NCI-H1048 (cell line): Measurements from ENCODE around the gene OCIAD1.
"Not testable (repeated sequence)": the region's sequence is repeated elsewhere in the genome, so short reads cannot be mapped to it uniquely, and the experiment has no call there.

Source experiments
- DNase-seq: peaks from one replicate; lab custom pipeline; 2025; lab: John Stamatoyannopoulos, UW

The OCIAD1 gene, protein sequence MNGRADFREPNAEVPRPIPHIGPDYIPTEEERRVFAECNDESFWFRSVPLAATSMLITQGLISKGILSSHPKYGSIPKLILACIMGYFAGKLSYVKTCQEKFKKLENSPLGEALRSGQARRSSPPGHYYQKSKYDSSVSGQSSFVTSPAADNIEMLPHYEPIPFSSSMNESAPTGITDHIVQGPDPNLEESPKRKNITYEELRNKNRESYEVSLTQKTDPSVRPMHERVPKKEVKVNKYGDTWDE

DNA sequence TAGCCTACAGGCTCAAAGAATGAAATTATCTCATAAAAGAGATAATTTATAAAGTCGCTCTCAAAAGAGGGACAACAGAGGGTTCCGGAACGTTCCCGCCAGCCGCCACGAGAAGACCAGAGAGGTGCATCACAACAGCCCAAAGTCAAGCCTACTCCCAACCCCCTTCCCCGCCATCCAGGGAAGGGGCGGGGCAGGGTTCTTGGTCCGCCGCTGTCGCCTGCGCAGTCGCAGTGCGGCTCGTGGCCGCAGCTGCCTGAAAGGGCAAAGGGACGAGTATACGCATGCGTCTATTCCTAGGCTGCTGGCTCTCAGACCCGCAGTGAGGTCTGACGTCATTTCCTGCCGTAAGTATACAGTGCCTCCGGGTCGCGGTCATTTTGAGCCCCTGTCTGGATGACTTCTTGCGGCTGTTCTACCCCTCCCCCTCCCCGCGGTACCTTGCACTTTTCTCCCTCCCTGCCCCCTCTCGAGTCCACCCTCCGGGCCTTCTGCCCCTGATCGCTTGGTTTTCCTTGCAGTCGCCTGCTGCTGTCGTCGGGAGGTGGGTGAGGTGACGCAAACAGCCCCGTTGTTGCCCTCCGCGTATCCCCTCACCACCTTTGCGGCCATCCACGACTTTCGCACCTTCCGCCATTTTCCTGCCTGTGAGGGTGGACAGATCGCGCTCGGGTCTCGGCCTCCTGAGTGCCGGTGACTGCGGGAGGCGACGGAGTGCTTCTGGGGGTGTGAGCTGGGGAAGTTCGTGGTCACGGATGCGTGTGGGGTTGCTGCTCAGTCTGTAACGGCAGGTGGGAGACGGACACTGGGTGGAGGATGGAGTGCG is at the start of gene OCIAD1:
Gene OCIAD1 (plus strand): TSS at position 383 of the 826 bp plus-strand sequence. CDS start 1,537 bp downstream, outside the sequence.
- DNase-seq: peak; percentile 98

DNA sequence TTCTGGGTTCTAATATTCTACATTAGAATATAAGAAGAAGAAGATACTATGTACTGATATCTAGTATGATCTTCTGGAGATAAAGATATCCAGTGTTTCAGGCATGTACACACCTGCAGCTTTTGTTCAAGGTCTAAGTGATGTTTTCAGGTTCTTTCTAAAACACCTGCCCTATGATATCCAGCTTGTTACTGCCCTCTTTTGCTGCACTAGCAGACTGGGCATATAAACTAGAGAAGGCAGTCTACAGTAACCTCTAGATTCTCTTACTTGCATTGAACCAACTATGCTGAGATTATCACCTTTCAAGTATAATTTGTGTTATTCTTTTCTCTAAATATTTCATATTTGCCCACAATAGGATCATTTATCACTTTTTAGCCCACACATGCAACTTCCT is 48.9 kb upstream of the OCIAD1 start:
- DNase-seq: no peak

DNA sequence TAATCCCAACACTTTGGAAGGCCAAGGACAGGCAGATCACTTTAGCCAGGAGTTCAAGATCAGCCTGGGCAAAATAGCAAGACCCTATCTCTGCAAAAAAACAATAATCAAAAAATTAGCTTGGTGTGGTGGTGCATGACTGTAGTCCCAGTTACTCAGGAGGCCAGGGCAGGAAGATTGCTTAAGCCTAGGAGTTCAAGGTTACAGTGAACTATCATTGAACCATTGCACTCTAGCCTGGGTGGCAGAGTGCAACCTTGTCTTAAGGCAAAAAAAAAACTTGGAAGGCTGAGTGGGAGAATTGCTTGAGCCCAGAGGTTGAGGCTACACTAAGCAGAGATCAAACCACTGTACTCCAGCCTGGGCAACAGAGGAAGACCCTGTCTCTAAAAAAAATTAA is 45.6 kb upstream of the OCIAD1 start:
- no peak for DNase-seq

DNA sequence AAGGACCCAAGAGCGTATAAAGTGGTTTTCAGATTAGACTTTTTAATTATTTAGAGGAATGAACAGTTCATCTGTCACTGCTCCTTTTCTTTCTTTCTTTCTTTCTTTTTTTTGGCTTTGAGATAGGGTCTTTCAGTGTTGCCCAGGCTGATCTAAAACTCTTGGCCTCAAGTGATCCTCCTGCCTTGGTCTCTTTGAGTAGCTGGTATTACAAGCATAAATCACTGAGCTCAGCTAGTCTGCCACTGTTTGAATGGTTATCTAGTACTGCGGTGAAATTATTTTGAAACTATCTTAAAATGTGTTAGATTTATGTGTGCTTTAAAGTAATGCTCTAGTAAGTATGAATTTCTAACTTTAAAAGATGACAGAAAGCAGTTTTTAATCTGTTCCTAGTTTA is 44.3 kb upstream of the OCIAD1 start:
- DNase-seq: no peak

DNA sequence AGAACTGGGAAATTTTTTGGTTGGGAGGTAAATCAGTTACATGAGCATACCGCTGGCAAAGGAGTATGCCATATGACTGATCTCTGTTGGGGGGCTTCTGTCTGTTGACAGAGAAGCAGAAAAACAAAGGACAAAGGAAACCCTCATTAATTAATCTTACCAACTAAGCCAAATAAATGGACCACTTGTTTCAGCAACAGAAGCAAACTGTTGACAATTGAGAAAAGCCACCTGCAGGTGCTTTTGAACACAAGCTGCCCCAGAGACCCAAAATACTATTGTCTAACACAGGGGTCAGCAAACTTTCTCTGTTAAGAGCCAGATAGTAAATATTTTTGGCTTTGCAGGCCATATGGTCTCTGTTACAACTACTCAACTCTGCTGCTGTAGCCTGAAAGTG is 43.8 kb upstream of the OCIAD1 start:
- DNase-seq: no peak

DNA sequence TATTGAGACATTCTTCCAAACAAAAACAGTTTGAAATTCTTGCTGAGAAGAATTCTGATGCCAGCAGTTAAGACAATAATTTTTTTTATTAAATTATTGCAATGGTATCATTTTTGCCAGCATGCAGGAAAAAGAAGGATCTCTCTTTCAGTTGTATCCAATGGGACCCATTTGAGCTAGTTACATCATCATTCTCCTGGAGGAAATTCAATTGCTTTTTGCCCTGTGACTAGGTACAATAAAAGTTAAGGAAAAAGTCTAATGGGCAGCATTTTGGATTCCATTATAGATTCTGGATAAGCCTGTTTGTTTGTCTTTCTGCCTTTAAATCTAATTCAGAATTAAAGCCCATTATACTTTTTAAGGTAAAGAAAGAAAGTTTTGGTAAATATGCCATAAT is 40.3 kb upstream of the OCIAD1 start:
- DNase-seq: no peak

DNA sequence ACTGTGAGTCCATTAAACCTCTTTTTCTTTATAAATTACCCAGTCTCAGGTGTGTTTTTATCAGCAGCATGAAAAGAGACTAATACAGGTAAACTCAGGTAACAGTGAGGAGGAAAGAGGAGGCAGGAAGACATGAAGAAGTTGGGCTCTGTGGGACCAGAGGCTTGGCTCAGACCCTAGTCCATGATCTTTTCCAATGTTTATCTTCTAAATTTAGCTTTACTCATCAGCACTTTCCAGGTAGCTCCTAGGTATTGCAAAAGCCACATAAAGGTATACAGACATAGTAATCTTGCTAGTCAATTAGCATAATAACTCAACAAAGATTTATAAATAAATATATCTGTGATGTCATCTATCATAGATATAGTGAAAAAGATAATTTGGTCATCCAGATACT is 39.6 kb upstream of the OCIAD1 start:
- DNase-seq: no peak

DNA sequence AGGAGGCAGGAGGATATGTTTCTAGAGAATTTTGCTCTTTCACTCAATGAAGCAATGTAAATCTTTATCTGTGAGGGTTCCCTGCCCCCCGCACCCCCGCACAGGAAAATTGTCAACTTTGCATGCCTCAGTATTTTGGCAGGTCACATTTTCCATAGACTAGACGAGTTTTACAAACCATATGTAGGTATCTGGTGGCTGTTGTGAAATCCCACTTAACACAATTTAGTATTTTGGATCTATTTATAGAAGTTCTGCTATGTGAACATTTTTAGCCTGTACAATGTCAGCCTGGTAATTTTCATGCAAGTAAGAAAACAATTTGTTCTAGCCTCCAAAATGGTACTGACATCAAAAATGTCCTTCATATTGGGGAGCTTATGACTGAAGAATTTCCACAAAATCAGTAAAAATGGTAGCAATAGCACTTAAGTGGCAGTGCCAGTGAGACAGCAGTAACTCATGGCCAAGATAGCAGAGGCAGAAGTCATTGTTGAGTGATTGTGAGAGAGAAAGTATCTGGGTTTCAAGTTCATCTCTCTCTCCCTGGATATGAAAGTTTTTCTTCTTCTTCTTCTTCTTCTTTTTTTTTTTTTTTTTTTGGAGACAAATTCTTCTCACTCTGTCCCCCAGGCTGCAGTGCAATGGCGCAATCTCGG is 38.4 kb upstream of the OCIAD1 start:
- DNase-seq: no peak

DNA sequence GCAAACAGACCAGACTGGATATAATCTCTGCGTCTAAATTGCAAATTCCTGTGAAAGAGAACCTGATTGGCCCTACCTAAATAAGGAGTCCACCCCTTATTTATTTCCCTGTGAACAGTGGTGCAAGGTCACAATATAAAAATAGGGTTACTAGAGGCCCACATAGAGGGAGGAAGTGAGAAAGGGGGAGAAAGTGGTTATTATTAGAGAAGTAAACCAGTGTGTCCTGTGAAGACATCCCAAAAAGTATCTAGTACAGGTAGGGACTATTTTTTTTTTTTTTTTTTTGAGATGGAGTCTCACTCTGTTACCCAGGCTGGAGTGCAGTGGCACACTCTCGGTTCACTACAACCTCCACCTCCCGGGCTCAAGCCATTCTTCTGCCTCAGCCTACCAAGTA is 35.8 kb upstream of the OCIAD1 start:
- DNase-seq: no peak

DNA sequence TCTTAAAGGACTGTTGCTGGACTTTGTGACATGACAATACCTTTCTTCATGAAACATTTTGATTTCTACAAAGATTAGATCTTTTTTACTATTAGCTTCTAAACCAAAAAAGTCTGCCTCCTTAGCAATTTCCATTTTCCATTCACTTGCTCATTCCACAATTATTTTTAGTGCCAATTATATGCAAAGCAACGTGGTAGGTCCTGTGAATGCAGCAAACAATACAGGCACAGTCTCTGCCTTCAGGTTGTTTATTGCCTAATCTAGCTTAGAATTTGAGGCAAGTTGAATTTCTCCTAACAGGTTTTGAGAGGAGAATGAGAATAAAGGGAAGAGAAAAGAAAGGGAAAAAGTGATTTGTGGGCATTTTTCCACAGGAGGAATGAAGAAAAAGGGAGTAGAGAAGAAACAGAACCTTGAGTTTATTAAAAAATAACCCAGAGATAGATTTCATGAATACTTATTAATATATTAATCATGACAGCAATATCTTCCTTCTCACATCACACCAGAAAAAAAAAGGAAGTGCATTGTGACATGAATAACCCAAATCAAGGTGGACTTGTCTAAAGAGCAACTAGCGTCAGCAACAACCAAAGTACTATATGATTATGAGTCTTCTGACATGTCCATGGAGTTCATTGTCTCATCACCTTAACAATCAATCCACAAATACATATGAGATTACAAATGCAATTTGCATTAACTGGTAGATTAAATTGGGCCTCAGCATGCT is 34.5 kb upstream of the OCIAD1 start:
- peak; percentile 55 for DNase-seq

DNA sequence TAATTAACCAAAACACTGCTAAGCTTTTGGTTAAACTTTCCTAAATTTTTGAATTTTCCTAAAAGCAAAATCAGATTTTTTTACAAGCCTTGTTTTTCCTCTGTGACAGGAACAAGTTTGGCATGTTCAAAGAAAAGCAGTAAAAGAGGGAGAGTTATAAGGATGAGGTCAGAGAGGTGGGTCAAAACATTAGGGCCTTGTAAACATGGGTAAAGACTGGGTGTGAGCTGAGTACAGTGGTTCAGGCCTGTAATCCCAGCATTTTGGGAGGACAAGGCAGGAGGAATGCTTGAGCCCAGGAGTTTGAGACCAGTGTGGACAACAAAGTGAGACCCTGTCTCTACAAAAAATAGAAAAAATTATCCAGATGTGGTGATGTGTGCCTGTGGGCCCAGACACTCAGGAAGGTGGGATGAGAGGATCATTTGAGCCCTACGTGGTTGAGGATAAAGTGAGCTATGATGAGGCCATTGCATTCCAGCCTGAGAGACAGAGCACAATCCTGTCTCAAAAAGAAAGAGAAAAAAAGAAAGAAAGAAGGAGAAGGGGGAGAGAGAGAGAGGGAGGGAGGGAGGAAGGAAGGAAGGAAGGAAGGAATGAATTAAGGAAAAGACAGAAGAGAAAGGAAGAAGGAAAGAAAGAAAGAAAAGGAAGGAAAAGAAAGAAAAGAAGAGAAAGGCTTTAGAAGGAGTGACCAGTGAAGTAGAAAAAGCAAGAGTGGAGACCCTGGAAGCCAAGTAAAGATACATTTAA is 33.8 kb upstream of the OCIAD1 start:
- no peak for DNase-seq

DNA sequence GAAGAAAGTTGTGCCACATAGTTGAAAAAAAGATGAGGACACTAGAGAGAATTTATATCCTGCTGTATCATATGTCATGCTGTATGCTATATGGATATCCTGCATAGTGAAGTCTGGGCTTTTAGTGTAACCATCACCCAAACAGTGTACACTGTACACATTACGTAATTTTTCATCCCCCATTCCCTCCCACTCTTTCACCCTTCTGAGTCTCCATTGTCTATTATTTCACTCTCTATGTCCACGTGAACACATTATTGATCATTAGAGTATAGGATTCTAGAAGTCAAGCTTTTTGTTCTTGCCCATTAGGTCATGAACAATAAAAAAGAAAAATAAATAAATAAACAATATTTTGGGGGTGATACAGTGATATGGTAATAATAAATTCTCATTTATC is 32.8 kb upstream of the OCIAD1 start:
- no peak for DNase-seq

DNA sequence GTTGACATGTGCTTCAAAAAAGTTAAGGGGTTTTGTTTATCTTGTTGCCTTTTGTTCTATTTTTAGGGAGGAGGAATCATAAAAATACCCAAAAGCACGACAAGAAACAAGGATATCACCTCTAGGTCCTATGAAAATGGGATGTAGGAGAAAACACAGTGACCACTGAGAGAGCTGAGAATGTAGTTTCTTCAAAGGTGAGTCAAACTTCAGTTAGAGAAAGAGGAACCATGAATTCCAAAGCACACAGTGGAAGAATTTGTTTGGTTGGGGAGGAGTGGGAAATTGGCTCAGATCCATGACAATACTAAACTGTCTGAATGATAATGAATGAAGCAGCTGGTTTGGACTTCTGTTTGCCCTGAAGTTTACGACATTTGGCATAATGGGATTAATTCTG is 31.7 kb upstream of the OCIAD1 start:
- no peak for DNase-seq

DNA sequence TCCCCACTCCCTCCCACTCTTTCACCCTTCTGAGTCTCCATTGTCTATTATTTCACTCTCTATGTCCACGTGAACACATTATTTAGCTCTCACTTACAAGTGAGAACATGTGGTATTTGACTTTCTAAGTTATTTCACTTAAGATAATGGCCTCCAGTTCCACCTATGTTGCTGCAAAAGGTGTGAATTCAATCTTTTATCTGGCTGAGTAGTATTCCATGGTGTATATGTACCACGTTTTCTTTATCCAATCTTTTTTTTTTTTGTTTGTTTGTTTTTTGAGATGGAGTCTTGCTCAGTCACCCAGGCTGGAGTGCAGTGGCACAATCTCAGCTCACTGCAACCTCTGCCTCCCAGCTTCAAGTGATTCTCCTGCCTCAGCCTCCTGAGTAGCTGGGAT is 30.7 kb upstream of the OCIAD1 start:
- DNase-seq: not testable (repeated sequence)

DNA sequence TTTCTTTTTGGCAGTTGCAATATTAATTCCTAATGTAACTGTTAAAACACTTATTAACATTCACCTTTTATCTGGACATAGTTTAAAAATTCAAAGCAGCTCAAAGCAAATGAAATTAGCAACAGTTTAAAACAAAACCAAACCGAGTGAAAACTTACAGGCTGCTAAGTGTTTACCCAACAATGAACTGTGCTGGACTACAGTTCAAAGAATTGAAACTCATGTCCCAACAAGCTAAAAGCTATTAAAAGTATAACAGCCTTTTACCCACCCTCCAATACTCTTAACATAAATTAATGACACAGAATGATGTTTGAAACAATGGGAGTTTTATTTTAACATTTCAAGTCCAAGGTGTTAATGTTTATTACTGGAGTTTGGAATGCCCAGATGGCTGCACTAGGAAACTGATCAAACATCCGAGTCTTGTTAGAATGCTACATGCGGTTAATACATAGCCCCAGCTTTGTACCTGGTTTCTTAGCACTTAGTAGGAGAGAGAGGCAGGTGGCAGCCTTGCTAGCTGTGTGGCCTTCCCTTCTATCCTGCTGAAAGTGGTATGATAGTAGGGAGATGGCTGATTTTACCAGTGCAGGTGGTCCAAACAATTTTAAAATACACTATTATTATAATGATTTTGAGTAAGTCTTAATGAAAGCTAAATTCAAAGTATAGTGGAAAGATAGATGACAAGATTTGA is 29.7 kb upstream of the OCIAD1 start:
- no peak for DNase-seq

DNA sequence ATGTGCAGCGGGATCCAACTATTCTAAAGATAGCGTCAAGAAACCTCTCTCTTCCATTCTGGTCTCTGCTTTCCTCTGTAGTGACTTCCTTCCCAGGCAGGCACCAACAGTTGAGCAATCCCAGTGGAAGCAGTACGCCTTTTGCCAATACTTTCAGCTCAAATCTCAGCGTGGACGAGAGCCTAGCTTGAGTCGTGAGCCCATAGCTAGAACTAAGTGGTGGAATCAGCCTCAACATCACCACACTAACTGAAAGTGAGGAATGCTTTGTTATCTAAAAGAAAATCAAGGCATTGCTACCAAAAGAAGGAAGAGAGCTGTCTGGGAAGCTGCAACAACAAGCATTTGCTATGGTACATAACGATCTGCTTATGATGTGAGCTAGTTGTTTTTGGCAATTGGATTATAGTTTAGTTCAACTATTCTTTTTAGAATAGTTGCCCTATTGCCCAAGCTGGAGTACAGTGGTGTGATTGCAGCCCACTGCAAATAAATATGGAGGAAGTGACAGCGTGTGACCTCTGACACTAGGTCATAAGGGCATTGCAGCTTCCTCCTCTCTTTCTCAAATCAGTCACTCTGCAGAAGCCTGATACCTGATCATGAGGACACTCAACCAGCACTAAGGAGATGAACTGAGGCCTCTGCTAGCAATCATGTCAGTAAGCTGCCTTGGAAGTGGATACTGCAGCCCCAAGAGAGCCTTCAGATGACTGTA is 26.1 kb upstream of the OCIAD1 start:
- no peak for DNase-seq

DNA sequence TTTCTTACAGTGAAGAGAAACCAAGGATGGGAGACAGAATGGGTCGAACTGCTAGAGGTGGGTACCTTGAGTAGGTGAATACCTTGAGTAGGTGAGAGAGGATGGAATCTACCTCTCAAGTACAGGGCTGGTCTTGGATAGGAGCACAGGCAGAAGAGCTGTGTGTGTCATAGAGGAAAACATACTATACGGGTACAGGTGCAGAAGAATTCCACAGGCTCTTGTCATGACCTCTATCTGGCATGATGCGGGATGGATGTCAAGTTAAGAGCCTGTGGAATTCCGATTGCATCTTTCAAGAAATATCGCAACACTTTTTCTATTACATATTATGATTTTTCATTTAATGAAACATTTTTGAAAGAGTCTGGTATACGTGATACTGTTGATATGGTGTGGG is 18.0 kb upstream of the OCIAD1 start:
- DNase-seq: no peak

DNA sequence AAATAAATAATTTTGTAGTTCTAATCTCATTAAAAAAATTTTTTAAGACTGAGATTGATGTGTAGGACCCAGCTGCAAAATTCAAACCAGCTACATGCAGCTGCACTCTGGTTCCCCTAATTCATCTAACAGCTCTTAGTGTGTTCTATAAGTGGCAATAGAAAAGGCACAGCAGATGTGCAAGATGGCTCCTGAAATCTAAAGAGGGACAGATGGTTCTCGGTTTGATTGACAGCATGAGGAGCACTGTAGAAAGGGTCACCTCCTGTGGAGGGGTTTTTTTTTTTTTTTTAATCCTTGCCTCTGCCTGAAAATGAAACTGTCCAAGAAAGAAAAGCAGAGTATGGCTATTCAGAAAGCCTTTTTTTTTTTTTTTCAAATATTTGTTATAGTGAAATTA is 16.9 kb upstream of the OCIAD1 start:
- no peak for DNase-seq

DNA sequence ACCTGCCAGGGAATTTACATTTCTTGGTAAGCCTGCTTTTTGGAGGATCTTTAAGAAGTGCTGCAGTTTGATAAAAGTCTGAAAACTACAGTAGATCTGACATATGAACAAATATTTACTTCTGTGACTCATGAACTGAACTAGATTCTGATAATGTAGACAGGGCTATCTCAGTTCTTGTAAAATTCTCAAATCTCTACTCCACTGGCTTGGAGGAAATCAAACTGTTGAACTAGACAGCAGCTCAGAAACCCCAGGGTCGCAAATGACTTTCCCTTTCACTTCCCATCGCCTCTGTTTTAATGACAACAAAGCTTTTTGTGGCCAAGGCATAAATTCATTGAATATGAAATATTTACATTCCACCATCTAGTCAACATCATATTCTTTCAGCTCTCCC is 15.4 kb upstream of the OCIAD1 start:
- no peak for DNase-seq

DNA sequence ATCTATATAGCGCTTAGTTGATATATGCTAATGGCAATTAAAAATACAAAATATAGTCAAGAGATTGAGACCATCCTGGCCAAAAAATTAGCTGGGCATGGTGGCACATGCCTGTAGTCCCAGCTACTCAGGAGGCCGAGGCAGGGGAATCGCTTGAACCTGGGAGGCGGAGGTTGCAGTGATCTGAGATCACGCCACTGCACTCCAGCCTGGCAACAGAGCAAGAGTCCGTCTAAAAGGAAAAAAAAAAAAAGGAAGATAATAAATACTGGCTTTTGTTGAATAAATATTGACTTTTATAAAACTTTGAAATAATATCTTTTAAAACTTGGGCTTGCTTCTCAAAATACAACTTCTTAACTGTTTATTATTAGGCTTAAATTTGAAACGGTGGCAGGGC is 14.6 kb upstream of the OCIAD1 start:
- DNase-seq: not testable (repeated sequence)
